K562 (cell line): ENCODE measurements around the gene LMNTD2.

Source experiments
- ADNP ChIP-seq: fragments of 200-800 bp; sonication (Bioruptor generic); IDR thresholded peaks from 2 replicates; pipeline ENCODE4 v1.6.1; 2016; ENCODE audit warnings: missing genetic modification characterization, missing compliant biosample characterization
- NFIC ChIP-seq: fragments of 450-650 bp; IDR thresholded peaks from 2 replicates; pipeline ENCODE4 v1.6.1; 2017; ENCODE audit warnings: mild to moderate bottlenecking, inconsistent platforms
- PHF8 ChIP-seq: fragments of 200-600 bp; sonication (generic); IDR thresholded peaks from 2 replicates; pipeline ENCODE4 v1.6.1; 2012; ENCODE audit warnings: mixed run types, mild to moderate bottlenecking, inconsistent platforms, low read length, moderate library complexity, borderline replicate concordance
- POLR2A ChIP-seq: fragments of 450-650 bp; conservative IDR thresholded peaks from 2 replicates; pipeline ENCODE4 v1.6.1; 2016
- RCOR1 ChIP-seq, 2 experiments: IDR thresholded peaks; 2 replicates each; pipeline ENCODE4 v1.6.1; 2012; ENCODE audit warnings: low read depth in 2 of 2, low read length in 2 of 2, borderline replicate concordance in 1 of 2, improper control_type of control experiment in 1 of 2
- TAF1 ChIP-seq: IDR thresholded peaks from 2 replicates; pipeline ENCODE4 v1.6.1; 2011; ENCODE audit warnings: mild to moderate bottlenecking, low read length, moderate library complexity; ENCODE audit not compliant: insufficient read depth, control insufficient read depth, severe bottlenecking; ENCODE audit errors: extremely low read depth
- TEAD4 ChIP-seq, 2 experiments: sonication (generic) in 1 of 2; formaldehyde crosslinking in 1 of 2; IDR thresholded peaks; 2 replicates each; pipeline versions ENCODE4 v1.6.1 to v1.8.0; 2012 to 2022; ENCODE audit warnings: borderline replicate concordance in 1 of 2, inconsistent platforms in 1 of 2, low read length in 1 of 2, mild to moderate bottlenecking in 1 of 2, missing genetic modification reagents in 1 of 2
- ZNF121 ChIP-seq: sonication (generic); formaldehyde crosslinking; conservative IDR thresholded peaks from 2 replicates; pipeline ENCODE4 v1.8.0; 2022; ENCODE audit warnings: missing genetic modification reagents

DNA sequence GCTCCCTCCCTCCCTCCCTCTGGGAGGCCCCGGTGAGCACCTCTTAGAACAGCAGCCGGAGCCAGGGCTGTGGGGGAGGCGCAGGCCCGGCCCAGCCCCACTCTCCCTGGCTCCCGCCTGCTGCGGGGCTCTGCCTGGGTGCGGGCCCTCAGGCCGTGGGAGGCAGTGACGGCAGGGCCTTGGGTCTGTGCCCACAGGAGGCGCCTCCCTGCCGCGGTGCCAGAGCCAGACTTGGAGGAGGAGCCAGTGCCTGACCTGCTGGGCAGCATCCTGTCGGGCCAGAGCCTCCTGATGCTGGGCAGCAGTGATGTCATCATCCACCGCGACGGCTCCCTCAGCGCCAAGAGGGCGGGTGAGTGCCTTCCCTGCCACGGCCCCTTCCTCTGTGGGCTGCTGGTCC, 45.7 kb upstream of the LMNTD2 start:
- TF ChIP-seq TAF1 (no peak), TEAD4 (IDR thresholded peaks at IDR 0.05; ENCODE audit: low read length) (no peak), TEAD4 (CRISPR knock-in tag; IDR thresholded peaks at IDR 0.05; ENCODE audit: borderline replicate concordance) (no peak), POLR2A (no peak), RCOR1 (IDR thresholded peaks at IDR 0.05; ENCODE audit: borderline replicate concordance in 1 of 2, low read depth in 2 of 2, low read length in 2 of 2) (no peak), ZNF121 (CRISPR knock-in tag) (no peak), NFIC (no peak), PHF8 (no peak), ADNP (tag) (no peak)
